Measurements from ENCODE around the gene EML6. TPM values are rescaled to one million over a fixed set of nuclear protein-coding genes. Genes with fewer than 3 reads are reported as not detected.
A peak's percentile ranks its signal among the peaks of the same experiment; 100 is the strongest.

EML6 gene
- total RNA-seq, 2 donors from 2014 or later = 1.4 to 2.1 TPM

- Mint-ChIP-seq H3K27ac (no peak overlapping the region), H3K4me1 (peaks cover 50% of the 10 kb centered on the region), H3K27me3 (ENCODE audit: insufficient read depth) (no peaks in the 10 kb centered on the region), H3K36me3 (ENCODE audit: low read depth) (no peaks in the 10 kb centered on the region), H3K4me3 (no peak overlapping the region), H3K9me3 (no peaks in the 10 kb centered on the region)
- Histone ChIP-seq H3K36me3 (ENCODE audit: control insufficient read depth, insufficient read depth, low read length) (peaks cover 14% of the 10 kb centered on the region), H3K4me3 (ENCODE audit: low read length) (no peak overlapping the region), H3K27ac (ENCODE audit: low read depth, low read length) (no peak overlapping the region), H3K27me3 (ENCODE audit: control insufficient read depth, insufficient read depth, low read length, poor library complexity, severe bottlenecking) (no peaks in the 10 kb centered on the region), H3K9ac (ENCODE audit: extremely low read depth, low read length, poor library complexity, severe bottlenecking) (no peak overlapping the region), H3K9me3 (ENCODE audit: control insufficient read depth, low read length) (no peaks in the 10 kb centered on the region), H3K4me1 (ENCODE audit: control insufficient read depth, insufficient read depth, low read length) (peaks cover 10% of the 10 kb centered on the region)
- WGBS, 2 experiments (ENCODE audit: insufficient coverage in 1 of 2, insufficient read length in 1 of 2) = 86 to 91% methylated on average over 3 to 7 of the region's 7 CpGs
- no peak for TF ChIP-seq CTCF (conservative IDR thresholded peaks at IDR 0.05)
- no peak for DNase-seq
Measured at GRCh38 chr2:55009277-55010060, 286.0 kb downstream of the EML6 start.

GRCh38 chr2:55010149-55010591 is 286.7 kb downstream of the EML6 start:
- Mint-ChIP-seq H3K9me3 (no peaks in the 10 kb centered on the region), H3K4me3 (no peak overlapping the region), H3K36me3 (ENCODE audit: low read depth) (peaks cover 3% of the 10 kb centered on the region), H3K27ac (peak overlapping the region; percentile 25), H3K4me1 (peaks cover 51% of the 10 kb centered on the region), H3K27me3 (ENCODE audit: insufficient read depth) (no peaks in the 10 kb centered on the region)
- no peak overlapping the region for H3K9ac ChIP-seq (ENCODE audit: extremely low read depth, low read length, poor library complexity, severe bottlenecking)
- no peak for DNase-seq
- peak overlapping the region; percentile 25 for H3K27ac ChIP-seq (ENCODE audit: low read depth, low read length)
- peaks cover 10% of the 10 kb centered on the region for H3K4me1 ChIP-seq (ENCODE audit: control insufficient read depth, insufficient read depth, low read length)
- WGBS, 2 experiments (ENCODE audit: insufficient coverage in 1 of 2, insufficient read length in 1 of 2) = 82 to 87% methylated on average over 2 to 5 of the region's 5 CpGs
- no peak for TF ChIP-seq CTCF (conservative IDR thresholded peaks at IDR 0.05)
- no peak overlapping the region for H3K4me3 ChIP-seq (ENCODE audit: low read length)
- no peaks in the 10 kb centered on the region for H3K9me3 ChIP-seq (ENCODE audit: control insufficient read depth, low read length)
- H3K36me3 ChIP-seq (ENCODE audit: control insufficient read depth, insufficient read depth, low read length) = peaks cover 14% of the 10 kb centered on the region
- H3K27me3 ChIP-seq (ENCODE audit: control insufficient read depth, insufficient read depth, low read length, poor library complexity, severe bottlenecking) = no peaks in the 10 kb centered on the region

- Histone ChIP-seq H3K9ac (ENCODE audit: extremely low read depth, low read length, poor library complexity, severe bottlenecking) (no peak overlapping the region), H3K4me3 (ENCODE audit: low read length) (no peak overlapping the region), H3K27ac (ENCODE audit: low read depth, low read length) (no peak overlapping the region), H3K36me3 (ENCODE audit: control insufficient read depth, insufficient read depth, low read length) (peaks cover 16% of the 10 kb centered on the region), H3K27me3 (ENCODE audit: control insufficient read depth, insufficient read depth, low read length, poor library complexity, severe bottlenecking) (no peaks in the 10 kb centered on the region), H3K4me1 (ENCODE audit: control insufficient read depth, insufficient read depth, low read length) (peaks cover 10% of the 10 kb centered on the region), H3K9me3 (ENCODE audit: control insufficient read depth, low read length) (no peaks in the 10 kb centered on the region)
- Mint-ChIP-seq H3K4me3 (no peak overlapping the region), H3K9me3 (no peaks in the 10 kb centered on the region), H3K27me3 (ENCODE audit: insufficient read depth) (no peaks in the 10 kb centered on the region), H3K27ac (no peak overlapping the region), H3K36me3 (ENCODE audit: low read depth) (peaks cover 3% of the 10 kb centered on the region), H3K4me1 (peaks cover 53% of the 10 kb centered on the region)
- DNase-seq = no peak
- TF ChIP-seq CTCF (conservative IDR thresholded peaks at IDR 0.05) = no peak
- WGBS, 2 experiments (ENCODE audit: insufficient coverage in 1 of 2, insufficient read length in 1 of 2) = 96 to 100% methylated on average over 1 to 2 of the region's 2 CpGs
Measured at GRCh38 chr2:55010915-55011314, 287.5 kb downstream of the EML6 start.

Measured in endodermal cell (in vitro differentiated cells).